Raji (cell line): Measurements from ENCODE around the gene CTIF.
A peak's percentile ranks its signal among the peaks of the same experiment; 100 is the strongest.

Experiments used
- POLR2A ChIP-seq: IDR thresholded peaks from 2 replicates; pipeline ENCODE4 v1.6.1; 2011; ENCODE audit warnings: low read depth, low read length, control low read depth; ENCODE audit not compliant: insufficient read depth

The CTIF gene

DNA sequence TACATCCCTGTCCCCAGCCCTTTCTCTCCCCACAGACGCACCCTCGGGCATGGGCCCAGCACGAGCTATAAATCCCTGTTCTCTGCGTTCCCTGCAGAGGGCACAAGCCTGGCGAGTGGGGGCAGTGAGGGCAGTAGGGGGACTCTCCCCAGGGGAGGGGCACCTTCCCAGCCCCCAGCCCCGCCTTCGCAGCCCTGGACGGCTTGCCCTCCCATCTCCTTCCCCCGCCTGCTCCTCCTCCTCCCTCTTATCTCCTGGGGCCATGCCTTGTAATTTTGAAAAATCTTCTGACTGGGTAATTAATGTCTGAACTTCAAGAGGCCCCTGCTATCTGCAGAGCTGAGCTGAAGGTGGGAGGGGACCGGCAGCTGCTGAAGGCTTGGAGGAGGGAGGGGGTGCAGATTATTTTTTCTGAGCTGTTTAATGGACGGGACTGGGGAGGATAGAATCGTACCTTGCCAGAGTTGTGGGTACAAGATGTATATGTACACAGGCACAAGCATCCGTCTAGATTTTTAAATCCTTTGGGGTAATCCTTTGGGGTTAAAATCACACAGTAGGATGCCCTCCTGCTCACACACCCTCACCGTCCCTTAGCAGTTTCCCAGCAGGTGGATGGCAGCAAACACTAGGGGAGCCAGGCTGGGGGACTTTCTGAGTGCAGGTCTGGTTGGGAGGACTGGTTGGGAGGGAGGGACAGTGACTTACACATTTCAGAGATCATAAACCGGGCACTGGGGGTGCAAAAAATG lies 290.0 kb downstream of the CTIF start:
- no peak for TF ChIP-seq POLR2A

DNA sequence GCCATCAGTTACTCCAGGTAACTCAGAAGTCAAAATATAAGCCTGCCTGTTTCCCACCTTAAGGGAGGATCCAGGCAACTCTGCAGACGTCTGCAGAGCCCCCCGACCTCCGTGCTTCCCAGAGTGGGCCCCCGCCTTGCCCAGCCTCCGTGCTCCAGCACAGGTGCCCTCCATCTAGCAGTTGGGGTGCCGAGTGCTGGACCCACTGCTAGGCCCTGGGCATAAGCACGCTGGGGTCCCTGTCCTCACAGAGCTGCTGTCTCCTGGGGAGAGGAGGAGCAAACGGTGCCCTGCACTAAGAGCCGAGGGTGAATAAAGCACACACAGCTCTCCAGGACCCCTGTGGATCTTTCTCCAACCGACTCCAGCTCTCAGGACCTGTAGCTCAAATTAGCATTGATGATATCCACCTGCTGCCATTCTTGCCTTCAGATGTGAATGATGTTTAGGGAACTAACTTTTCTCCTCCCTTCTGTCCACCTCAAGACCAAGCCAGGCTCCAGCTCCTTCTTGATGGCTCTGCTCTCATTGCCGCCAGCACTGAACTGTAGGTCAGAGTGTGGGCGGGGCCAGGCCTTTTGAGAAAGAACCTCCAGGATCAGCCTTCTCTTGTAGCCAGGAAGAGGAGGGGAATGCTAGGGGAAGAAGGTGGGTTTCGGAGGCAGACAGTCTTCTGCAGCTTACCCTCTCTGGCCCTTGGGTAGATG lies 290.8 kb downstream of the CTIF start:
- no peak for TF ChIP-seq POLR2A

GRCh38 chr18:48831113-48831759 lies 292.4 kb downstream of the CTIF start:
- TF ChIP-seq POLR2A, result no peak

GRCh38 chr18:48831802-48832201 lies 293.0 kb downstream of the CTIF start:
- no peak for TF ChIP-seq POLR2A

- no peak for TF ChIP-seq POLR2A
Observed at GRCh38 chr18:48832938-48833700, 294.3 kb downstream of the CTIF start.

DNA sequence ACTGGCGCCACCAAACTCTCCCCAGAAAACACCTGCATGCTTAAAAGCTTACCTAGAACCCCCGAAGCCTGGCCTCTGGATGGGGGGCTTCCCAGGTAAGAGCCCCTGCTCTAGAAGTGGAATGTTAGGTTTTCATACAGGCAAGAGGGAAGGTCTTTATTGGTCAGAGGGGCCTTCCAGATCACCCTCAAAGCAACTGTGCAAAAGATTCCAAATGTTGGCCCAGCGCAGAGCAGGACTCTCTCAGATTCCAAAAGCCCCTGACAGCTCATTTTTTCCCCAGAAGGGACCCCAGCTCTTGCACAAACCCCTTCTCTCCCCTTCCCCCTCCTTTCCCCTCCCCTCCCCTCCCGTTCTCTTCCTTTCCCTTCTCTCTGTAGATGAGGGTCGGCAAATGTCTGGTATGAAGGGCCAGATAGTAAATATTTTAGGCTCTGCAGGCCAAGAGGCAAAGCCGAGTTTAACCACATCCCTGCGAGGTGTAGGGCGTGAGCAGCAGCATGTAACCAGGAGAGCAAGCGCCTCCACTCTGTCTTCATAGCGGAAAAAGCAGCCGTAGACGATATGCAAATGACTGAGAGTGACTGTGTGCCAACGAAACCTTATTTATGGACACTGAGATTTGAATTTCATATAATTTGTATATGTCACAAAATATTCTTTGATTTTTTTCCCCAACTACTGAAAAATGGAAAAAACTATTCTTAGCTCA lies 295.0 kb downstream of the CTIF start:
- peak; percentile 49 for TF ChIP-seq POLR2A

DNA sequence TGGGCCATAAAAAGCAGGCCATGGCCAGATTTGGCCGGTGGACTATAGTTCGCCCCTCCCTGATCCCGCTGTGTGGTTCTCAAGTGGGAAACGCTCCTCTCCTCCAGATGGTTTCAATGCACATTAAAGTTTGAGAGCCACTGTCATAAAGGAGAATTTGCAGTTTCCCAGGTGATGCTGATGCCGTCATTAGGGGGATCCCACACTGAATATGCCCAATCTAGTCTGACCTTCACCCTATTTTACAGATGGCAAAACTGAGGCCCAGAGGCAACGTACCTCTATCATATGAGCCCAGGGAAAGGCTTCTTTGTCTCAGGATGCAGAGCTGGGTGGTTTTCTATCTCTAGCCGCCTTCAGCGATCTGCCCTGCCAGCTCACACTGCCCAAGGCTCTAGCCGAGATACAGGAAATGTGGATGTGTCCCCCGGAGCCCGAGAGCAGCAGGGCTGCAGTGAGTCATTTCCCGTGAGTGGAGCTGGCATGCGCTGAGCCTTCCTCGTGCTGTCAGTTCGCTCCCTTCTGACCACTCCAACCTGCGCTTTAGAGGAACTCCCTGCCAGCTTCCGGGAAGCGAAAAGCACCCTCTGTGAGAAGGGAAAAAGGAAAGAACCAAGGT lies 295.7 kb downstream of the CTIF start:
- no peak for TF ChIP-seq POLR2A

DNA sequence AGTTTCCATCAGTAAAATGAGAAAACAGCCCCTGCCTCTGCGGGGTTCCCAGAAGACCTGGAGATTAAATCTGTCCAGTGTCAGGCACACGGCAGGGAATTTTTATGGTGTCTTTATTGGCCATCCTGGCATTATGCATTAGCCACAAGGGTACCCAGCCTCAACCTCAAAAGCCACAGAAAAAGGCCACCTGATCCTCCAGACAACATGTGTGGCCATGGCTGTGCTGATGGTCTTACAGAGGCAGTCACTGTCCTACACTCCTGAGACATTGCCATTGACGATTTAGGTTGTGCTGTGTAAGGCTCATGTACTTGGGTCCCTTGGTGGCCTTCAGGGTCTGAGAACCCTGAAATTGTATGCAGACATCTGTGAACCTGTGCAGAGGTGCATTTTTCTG lies 296.3 kb downstream of the CTIF start:
- TF ChIP-seq POLR2A, result no peak

GRCh38 chr18:48835745-48836170 lies 296.9 kb downstream of the CTIF start:
- TF ChIP-seq POLR2A, result no peak

- no peak for TF ChIP-seq POLR2A
Observed at GRCh38 chr18:48836231-48836805, 297.5 kb downstream of the CTIF start.

- TF ChIP-seq POLR2A, result no peak
Observed at GRCh38 chr18:48836806-48837615, 298.2 kb downstream of the CTIF start.

DNA sequence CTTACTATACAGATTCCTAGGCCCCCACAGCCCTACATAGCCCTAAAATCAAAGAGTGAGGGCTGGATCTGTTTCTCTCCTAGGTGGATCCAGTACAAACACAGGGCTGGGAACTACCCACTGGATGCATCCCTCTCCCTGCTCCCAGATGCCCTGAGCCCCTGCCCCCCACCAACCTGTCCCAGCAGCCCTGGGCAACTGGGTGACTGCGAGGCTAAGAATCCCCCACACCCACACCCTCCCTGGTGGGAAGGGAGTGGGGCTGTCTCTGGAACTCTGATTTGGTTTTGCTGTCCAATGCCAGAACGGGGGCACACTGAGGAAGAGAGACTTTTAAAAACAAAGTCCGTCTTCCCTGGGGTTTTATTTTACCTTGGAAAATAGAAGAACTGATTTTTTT lies 298.8 kb downstream of the CTIF start:
- TF ChIP-seq POLR2A, result no peak

GRCh38 chr18:48838166-48838775 lies 299.4 kb downstream of the CTIF start:
- no peak for TF ChIP-seq POLR2A
